HEK293 (cell line): Measurements from ENCODE around the gene USF1.

Source experiments
- GLIS1 ChIP-seq: fragments of 450-650 bp; formaldehyde crosslinking; IDR thresholded peaks from 2 replicates; pipeline ENCODE4 v1.5.1; 2016; ENCODE audit warnings: missing biosample characterization, missing genetic modification characterization
- IKZF3 ChIP-seq: fragments of 450-650 bp; IDR thresholded peaks from 2 replicates; pipeline ENCODE4 v1.5.0; 2018; ENCODE audit warnings: missing biosample characterization, mild to moderate bottlenecking, missing genetic modification characterization, moderate library complexity
- KLF7 ChIP-seq: fragments of 450-650 bp; formaldehyde crosslinking; IDR thresholded peaks from 2 replicates; pipeline ENCODE4 v1.5.1; 2016; ENCODE audit warnings: missing biosample characterization, missing genetic modification characterization, borderline replicate concordance
- KLF9 ChIP-seq: fragments of 450-650 bp; formaldehyde crosslinking; IDR thresholded peaks from 2 replicates; pipeline ENCODE4 v1.5.1; 2016; ENCODE audit warnings: missing biosample characterization, missing genetic modification characterization, low read depth
- OSR2 ChIP-seq: fragments of 450-650 bp; formaldehyde crosslinking; IDR thresholded peaks from 2 replicates; pipeline ENCODE4 v1.5.1; 2016; ENCODE audit warnings: missing biosample characterization, missing genetic modification characterization
- PATZ1 ChIP-seq: fragments of 450-650 bp; formaldehyde crosslinking; IDR thresholded peaks from 2 replicates; pipeline ENCODE4 v1.5.1; 2016; ENCODE audit warnings: missing biosample characterization, missing genetic modification characterization
- SP3 ChIP-seq: fragments of 450-650 bp; formaldehyde crosslinking; IDR thresholded peaks from 2 replicates; pipeline ENCODE4 v1.5.1; 2016; ENCODE audit warnings: missing biosample characterization, missing genetic modification characterization
- ZBTB20 ChIP-seq: fragments of 450-650 bp; formaldehyde crosslinking; IDR thresholded peaks from 2 replicates; pipeline ENCODE4 v1.5.1; 2016; ENCODE audit warnings: missing biosample characterization, missing genetic modification characterization
- ZBTB48 ChIP-seq: fragments of 450-650 bp; formaldehyde crosslinking; IDR thresholded peaks from 2 replicates; pipeline ENCODE4 v1.5.1; 2016; ENCODE audit warnings: missing biosample characterization, missing genetic modification characterization
- ZBTB7A ChIP-seq: fragments of 450-650 bp; formaldehyde crosslinking; IDR thresholded peaks from 2 replicates; pipeline ENCODE4 v1.5.1; 2016; ENCODE audit warnings: low read depth, missing biosample characterization, missing genetic modification characterization
- ZNF114 ChIP-seq: fragments of 450-650 bp; formaldehyde crosslinking; IDR thresholded peaks from 2 replicates; pipeline ENCODE4 v1.5.0; 2017; ENCODE audit warnings: missing biosample characterization, missing genetic modification characterization
- ZNF140 ChIP-seq: fragments of 450-650 bp; formaldehyde crosslinking; IDR thresholded peaks from 2 replicates; pipeline ENCODE4 v1.5.1; 2016; ENCODE audit warnings: missing biosample characterization, missing genetic modification characterization
- ZNF169 ChIP-seq: fragments of 450-650 bp; formaldehyde crosslinking; IDR thresholded peaks from 2 replicates; pipeline ENCODE4 v1.5.1; 2016; ENCODE audit warnings: missing biosample characterization, missing genetic modification characterization
- ZNF175 ChIP-seq: fragments of 450-650 bp; formaldehyde crosslinking; IDR thresholded peaks from 2 replicates; pipeline ENCODE4 v1.5.1; 2016; ENCODE audit warnings: missing biosample characterization, missing genetic modification characterization
- ZNF202 ChIP-seq: fragments of 450-650 bp; formaldehyde crosslinking; IDR thresholded peaks from 2 replicates; pipeline ENCODE4 v1.5.1; 2016; ENCODE audit warnings: missing biosample characterization, missing genetic modification characterization, borderline replicate concordance
- ZNF221 ChIP-seq: fragments of 450-650 bp; formaldehyde crosslinking; IDR thresholded peaks from 2 replicates; pipeline ENCODE4 v1.5.1; 2017; ENCODE audit warnings: missing biosample characterization, missing genetic modification characterization, borderline replicate concordance
- ZNF292 ChIP-seq: fragments of 450-650 bp; formaldehyde crosslinking; IDR thresholded peaks from 2 replicates; pipeline ENCODE4 v1.5.1; 2016; ENCODE audit warnings: low read depth, missing biosample characterization, missing genetic modification characterization, borderline replicate concordance
- ZNF335 ChIP-seq: fragments of 450-650 bp; formaldehyde crosslinking; conservative IDR thresholded peaks from 2 replicates; pipeline ENCODE4 v1.5.1; 2016; ENCODE audit warnings: missing biosample characterization, missing genetic modification characterization
- ZNF366 ChIP-seq: fragments of 450-650 bp; formaldehyde crosslinking; conservative IDR thresholded peaks from 2 replicates; pipeline ENCODE4 v1.5.1; 2016; ENCODE audit warnings: missing biosample characterization, missing genetic modification characterization
- ZNF423 ChIP-seq: fragments of 450-650 bp; formaldehyde crosslinking; IDR thresholded peaks from 2 replicates; pipeline ENCODE4 v1.5.1; 2016; ENCODE audit warnings: missing biosample characterization, missing genetic modification characterization
- TF ChIP-seq, protein P1 (sequence below): fragments of 450-650 bp; formaldehyde crosslinking; IDR thresholded peaks from 2 replicates; pipeline ENCODE4 v1.5.1; 2016; ENCODE audit warnings: missing biosample characterization, missing genetic modification characterization
- TF ChIP-seq, protein P2 (sequence below): fragments of 450-650 bp; formaldehyde crosslinking; IDR thresholded peaks from 2 replicates; pipeline ENCODE4 v1.5.1; 2016; ENCODE audit warnings: missing biosample characterization, missing genetic modification characterization
- TF ChIP-seq, protein P3 (sequence below): fragments of 450-650 bp; formaldehyde crosslinking; IDR thresholded peaks from 2 replicates; pipeline ENCODE4 v1.5.1; 2017; ENCODE audit warnings: missing biosample characterization, missing genetic modification characterization

Gene USF1

DNA sequence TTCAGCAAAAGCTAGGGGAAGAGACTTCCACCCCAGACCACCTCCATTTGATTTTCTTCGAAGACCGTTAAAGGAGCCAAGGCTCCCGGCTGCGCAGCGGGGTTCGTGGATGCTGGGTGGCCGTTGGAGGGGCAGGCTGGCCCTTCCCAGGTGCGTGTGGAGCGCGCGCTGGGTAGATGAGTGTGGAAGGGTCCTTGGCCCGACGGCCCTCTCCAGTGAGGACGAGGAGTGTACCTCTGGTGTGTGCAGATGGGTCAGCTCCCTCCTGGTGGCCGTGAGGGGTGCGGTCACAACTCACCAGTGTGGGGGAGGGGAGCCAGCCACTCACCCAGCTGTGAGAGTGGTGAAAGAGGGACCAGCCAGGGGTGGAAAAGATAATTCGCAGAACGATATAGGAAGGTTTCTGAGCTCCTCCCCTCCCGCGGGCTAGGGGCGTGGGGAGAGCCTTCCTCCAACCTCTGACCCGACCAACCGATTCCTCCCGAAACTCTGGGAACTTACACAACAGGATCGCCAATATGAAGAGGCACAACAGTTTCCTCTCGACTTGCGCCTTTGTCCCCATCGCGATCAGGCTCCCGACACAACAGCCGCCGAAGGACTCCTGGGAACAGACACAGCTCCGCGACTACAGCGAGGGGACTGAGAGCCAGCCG lies 25.1 kb downstream of the USF1 start, which contains the start of gene F11R (continued):
- peak; percentile 94 for TF ChIP-seq ZNF335
- TF ChIP-seq ZBTB48 = peak; percentile 73; the same call in 1 of the 2 replicates
- TF ChIP-seq ZNF221 (tag by site-specific recombination) = no peak
- no peak for TF ChIP-seq ZNF169 (tag by site-specific recombination)
- peak; percentile 77; the same call in 1 of the 2 replicates for TF ChIP-seq SP3 (tag by site-specific recombination)
- TF ChIP-seq, protein P1, sequence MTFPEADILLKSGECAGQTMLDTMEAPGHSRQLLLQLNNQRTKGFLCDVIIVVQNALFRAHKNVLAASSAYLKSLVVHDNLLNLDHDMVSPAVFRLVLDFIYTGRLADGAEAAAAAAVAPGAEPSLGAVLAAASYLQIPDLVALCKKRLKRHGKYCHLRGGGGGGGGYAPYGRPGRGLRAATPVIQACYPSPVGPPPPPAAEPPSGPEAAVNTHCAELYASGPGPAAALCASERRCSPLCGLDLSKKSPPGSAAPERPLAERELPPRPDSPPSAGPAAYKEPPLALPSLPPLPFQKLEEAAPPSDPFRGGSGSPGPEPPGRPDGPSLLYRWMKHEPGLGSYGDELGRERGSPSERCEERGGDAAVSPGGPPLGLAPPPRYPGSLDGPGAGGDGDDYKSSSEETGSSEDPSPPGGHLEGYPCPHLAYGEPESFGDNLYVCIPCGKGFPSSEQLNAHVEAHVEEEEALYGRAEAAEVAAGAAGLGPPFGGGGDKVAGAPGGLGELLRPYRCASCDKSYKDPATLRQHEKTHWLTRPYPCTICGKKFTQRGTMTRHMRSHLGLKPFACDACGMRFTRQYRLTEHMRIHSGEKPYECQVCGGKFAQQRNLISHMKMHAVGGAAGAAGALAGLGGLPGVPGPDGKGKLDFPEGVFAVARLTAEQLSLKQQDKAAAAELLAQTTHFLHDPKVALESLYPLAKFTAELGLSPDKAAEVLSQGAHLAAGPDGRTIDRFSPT = peak; percentile 75
- TF ChIP-seq IKZF3 = peak; percentile 15; the same call in 1 of the 2 replicates
- TF ChIP-seq ZNF292 (tag by site-specific recombination) = no peak
- 0 out of 2 replicates have a peak, but pooled peaks have one; percentile 39 for TF ChIP-seq ZBTB7A (tag by site-specific recombination)
- TF ChIP-seq, protein P2, sequence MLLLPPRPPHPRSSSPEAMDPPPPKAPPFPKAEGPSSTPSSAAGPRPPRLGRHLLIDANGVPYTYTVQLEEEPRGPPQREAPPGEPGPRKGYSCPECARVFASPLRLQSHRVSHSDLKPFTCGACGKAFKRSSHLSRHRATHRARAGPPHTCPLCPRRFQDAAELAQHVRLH = 0 out of 2 replicates have a peak, but pooled peaks have one; percentile 25
- no peak for TF ChIP-seq ZNF114
- no peak for TF ChIP-seq ZNF140 (tag by site-specific recombination)
- peak; percentile 57; the same call in 1 of the 2 replicates for TF ChIP-seq PATZ1 (tag by site-specific recombination)
- TF ChIP-seq GLIS1 (tag by site-specific recombination) = peak; percentile 58
- TF ChIP-seq, protein P3, sequence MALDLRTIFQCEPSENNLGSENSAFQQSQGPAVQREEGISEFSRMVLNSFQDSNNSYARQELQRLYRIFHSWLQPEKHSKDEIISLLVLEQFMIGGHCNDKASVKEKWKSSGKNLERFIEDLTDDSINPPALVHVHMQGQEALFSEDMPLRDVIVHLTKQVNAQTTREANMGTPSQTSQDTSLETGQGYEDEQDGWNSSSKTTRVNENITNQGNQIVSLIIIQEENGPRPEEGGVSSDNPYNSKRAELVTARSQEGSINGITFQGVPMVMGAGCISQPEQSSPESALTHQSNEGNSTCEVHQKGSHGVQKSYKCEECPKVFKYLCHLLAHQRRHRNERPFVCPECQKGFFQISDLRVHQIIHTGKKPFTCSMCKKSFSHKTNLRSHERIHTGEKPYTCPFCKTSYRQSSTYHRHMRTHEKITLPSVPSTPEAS = peak; percentile 44; the same call in 1 of the 2 replicates
- TF ChIP-seq KLF7 (tag by site-specific recombination) = peak; percentile 35; the same call in 1 of the 2 replicates
- peak; percentile 78 for TF ChIP-seq KLF9 (tag by site-specific recombination)
- peak; percentile 15; the same call in 1 of the 2 replicates for TF ChIP-seq ZBTB20 (tag by site-specific recombination)
- no peak for TF ChIP-seq OSR2 (tag by site-specific recombination)
- TF ChIP-seq ZNF202 (tag by site-specific recombination) = no peak
- peak; percentile 64 for TF ChIP-seq ZNF366 (tag by site-specific recombination)
- 0 out of 2 replicates have a peak, but pooled peaks have one; percentile 48 for TF ChIP-seq ZNF423
- TF ChIP-seq ZNF175 = no peak
